WTC11 (cell line): ENCODE results near the gene HOXC5.

Experiments
- ATF3 ChIP-seq: sonication (generic); formaldehyde crosslinking; conservative IDR thresholded peaks from 2 replicates; pipeline ENCODE4 v1.8.1; 2022; ENCODE audit warnings: mild to moderate bottlenecking, missing genetic modification reagents
- CTCF ChIP-seq: fragments of 200-600 bp; IDR thresholded peaks from 2 replicates; pipeline ENCODE4 v1.8.0; 2022; ENCODE audit warnings: antibody characterized with exemption
- E2F1 ChIP-seq: sonication (generic); formaldehyde crosslinking; IDR thresholded peaks from 2 replicates; pipeline ENCODE4 v1.8.0; 2022; ENCODE audit warnings: mild to moderate bottlenecking, missing genetic modification reagents
- ELF4 ChIP-seq: sonication (generic); formaldehyde crosslinking; IDR thresholded peaks from 2 replicates; pipeline ENCODE4 v1.8.1; 2022; ENCODE audit warnings: low read depth, mild to moderate bottlenecking, moderate library complexity, missing genetic modification reagents
- FOXK1 ChIP-seq: sonication (generic); formaldehyde crosslinking; IDR thresholded peaks from 2 replicates; pipeline ENCODE4 v1.8.0; 2022; ENCODE audit warnings: mild to moderate bottlenecking, moderate library complexity, missing genetic modification reagents
- MAX ChIP-seq: sonication (generic); formaldehyde crosslinking; IDR thresholded peaks from 2 replicates; pipeline ENCODE4 v1.8.0; 2022; ENCODE audit warnings: mild to moderate bottlenecking, missing genetic modification reagents
- NR2C2 ChIP-seq: sonication (generic); formaldehyde crosslinking; IDR thresholded peaks from 2 replicates; pipeline ENCODE4 v1.8.0; 2022; ENCODE audit warnings: mild to moderate bottlenecking, missing genetic modification reagents
- ZBTB21 ChIP-seq: sonication (generic); formaldehyde crosslinking; IDR thresholded peaks from 2 replicates; pipeline ENCODE4 v1.8.1; 2023; ENCODE audit warnings: mild to moderate bottlenecking, missing genetic modification reagents, borderline replicate concordance
- ZNF121 ChIP-seq: sonication (generic); formaldehyde crosslinking; IDR thresholded peaks from 2 replicates; pipeline ENCODE4 v1.8.0; 2023; ENCODE audit warnings: missing genetic modification reagents

- no peak for TF ChIP-seq NR2C2 (CRISPR knock-in tag)
- no peak for TF ChIP-seq FOXK1 (CRISPR knock-in tag)
- TF ChIP-seq CTCF = no peak
- TF ChIP-seq E2F1 (CRISPR knock-in tag) = no peak
- no peak for TF ChIP-seq ATF3 (CRISPR knock-in tag)
- TF ChIP-seq ELF4 (CRISPR knock-in tag) = no peak
- no peak for TF ChIP-seq ZNF121 (CRISPR knock-in tag)
- TF ChIP-seq ZBTB21 (CRISPR knock-in tag) = no peak
- no peak for TF ChIP-seq MAX (CRISPR knock-in tag)
These were observed 31.3 kb upstream of the HOXC5 start for GRCh38 chr12:54001283-54002187.
